Measurements from ENCODE around the gene LRRC8D. TPM values are rescaled to one million over a fixed set of nuclear protein-coding genes. Genes with fewer than 3 reads are reported as not detected.

The LRRC8D gene
- total RNA-seq, 1 donor from 2014 or later: 33.9 TPM

- no peak overlapping the region for H3K4me3 Mint-ChIP-seq (ENCODE audit: unreplicated experiment)
- H3K36me3 Mint-ChIP-seq (ENCODE audit: low read depth, unreplicated experiment): no peaks in the 10 kb centered on the region
- no peaks in the 10 kb centered on the region for H3K4me1 Mint-ChIP-seq (ENCODE audit: unreplicated experiment)
- no peak overlapping the region for H3K27ac Mint-ChIP-seq (ENCODE audit: unreplicated experiment)
- TF ChIP-seq, protein P1, sequence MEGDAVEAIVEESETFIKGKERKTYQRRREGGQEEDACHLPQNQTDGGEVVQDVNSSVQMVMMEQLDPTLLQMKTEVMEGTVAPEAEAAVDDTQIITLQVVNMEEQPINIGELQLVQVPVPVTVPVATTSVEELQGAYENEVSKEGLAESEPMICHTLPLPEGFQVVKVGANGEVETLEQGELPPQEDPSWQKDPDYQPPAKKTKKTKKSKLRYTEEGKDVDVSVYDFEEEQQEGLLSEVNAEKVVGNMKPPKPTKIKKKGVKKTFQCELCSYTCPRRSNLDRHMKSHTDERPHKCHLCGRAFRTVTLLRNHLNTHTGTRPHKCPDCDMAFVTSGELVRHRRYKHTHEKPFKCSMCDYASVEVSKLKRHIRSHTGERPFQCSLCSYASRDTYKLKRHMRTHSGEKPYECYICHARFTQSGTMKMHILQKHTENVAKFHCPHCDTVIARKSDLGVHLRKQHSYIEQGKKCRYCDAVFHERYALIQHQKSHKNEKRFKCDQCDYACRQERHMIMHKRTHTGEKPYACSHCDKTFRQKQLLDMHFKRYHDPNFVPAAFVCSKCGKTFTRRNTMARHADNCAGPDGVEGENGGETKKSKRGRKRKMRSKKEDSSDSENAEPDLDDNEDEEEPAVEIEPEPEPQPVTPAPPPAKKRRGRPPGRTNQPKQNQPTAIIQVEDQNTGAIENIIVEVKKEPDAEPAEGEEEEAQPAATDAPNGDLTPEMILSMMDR (IDR thresholded peaks at IDR 0.05; ENCODE audit: unreplicated experiment): no peak
- no peaks in the 10 kb centered on the region for H3K9me3 Mint-ChIP-seq (ENCODE audit: unreplicated experiment)
- no peak for DNase-seq (ENCODE audit: low spot score)
- no peaks in the 10 kb centered on the region for H3K27me3 Mint-ChIP-seq (ENCODE audit: unreplicated experiment)
Measured at GRCh38 chr1:89951766-89952604, 131.2 kb downstream of the LRRC8D start.

DNA sequence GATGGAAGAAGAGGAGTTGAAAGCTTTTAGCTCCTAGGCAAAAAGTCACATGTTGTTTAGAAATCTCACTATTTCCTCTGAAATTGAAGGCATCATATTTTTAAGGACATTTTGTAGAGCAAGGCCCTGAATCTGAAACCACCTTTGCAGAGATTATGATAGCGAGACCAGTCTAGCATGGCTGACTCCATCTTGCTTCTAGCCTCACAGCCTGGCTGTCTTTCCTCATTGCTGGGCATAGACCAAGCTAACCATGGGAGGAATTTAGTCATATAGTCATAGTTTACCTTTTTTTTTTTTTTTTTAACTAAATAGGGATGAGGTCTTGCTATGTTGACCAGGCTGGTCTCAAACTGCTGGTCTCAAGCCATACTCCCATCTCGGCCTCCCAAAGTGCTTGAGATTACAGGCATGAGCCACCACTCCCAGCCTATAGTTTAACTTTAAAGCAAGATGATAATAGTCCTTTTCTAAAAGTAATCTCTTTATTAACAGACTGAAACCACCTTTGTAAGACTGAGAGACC lies 131.8 kb downstream of the LRRC8D start:
- no peak overlapping the region for H3K4me3 Mint-ChIP-seq (ENCODE audit: unreplicated experiment)
- no peaks in the 10 kb centered on the region for H3K36me3 Mint-ChIP-seq (ENCODE audit: low read depth, unreplicated experiment)
- H3K27ac Mint-ChIP-seq (ENCODE audit: unreplicated experiment): no peak overlapping the region
- H3K27me3 Mint-ChIP-seq (ENCODE audit: unreplicated experiment): no peaks in the 10 kb centered on the region
- H3K9me3 Mint-ChIP-seq (ENCODE audit: unreplicated experiment): no peaks in the 10 kb centered on the region
- TF ChIP-seq, protein P1 (IDR thresholded peaks at IDR 0.05; ENCODE audit: unreplicated experiment): no peak
- DNase-seq (ENCODE audit: low spot score): no peak
- H3K4me1 Mint-ChIP-seq (ENCODE audit: unreplicated experiment): no peaks in the 10 kb centered on the region

- DNase-seq (ENCODE audit: low spot score): peak; percentile 16
- Mint-ChIP-seq H3K9me3 (ENCODE audit: unreplicated experiment) (no peaks in the 10 kb centered on the region), H3K36me3 (ENCODE audit: low read depth, unreplicated experiment) (no peaks in the 10 kb centered on the region), H3K27me3 (ENCODE audit: unreplicated experiment) (no peaks in the 10 kb centered on the region), H3K4me3 (ENCODE audit: unreplicated experiment) (no peak overlapping the region), H3K4me1 (ENCODE audit: unreplicated experiment) (no peaks in the 10 kb centered on the region), H3K27ac (ENCODE audit: unreplicated experiment) (no peak overlapping the region)
- TF ChIP-seq, protein P1 (IDR thresholded peaks at IDR 0.05; ENCODE audit: unreplicated experiment): no peak
Measured at GRCh38 chr1:89953131-89953626, 132.3 kb downstream of the LRRC8D start.

DNA sequence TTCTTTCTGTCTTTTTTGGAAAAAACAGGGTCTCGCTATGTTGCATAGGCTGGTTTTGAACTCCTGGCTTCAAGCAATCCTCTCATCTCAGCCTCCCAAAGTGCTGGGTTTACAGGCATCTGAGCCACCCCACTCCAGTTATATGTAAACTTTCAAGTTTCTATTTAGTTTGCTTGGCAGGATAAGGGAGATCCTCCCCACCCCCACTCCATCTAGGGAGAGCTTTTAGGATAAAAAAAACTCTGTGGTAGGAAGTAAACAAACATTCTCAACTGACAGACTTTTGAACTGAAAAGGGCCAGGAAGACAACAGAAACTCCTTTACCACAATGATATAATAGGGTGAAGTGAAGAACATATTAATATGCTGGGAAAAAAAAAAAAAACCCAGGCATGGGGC lies 133.1 kb downstream of the LRRC8D start:
- Mint-ChIP-seq H3K4me1 (ENCODE audit: unreplicated experiment) (no peaks in the 10 kb centered on the region), H3K27ac (ENCODE audit: unreplicated experiment) (no peak overlapping the region), H3K36me3 (ENCODE audit: low read depth, unreplicated experiment) (no peaks in the 10 kb centered on the region), H3K27me3 (ENCODE audit: unreplicated experiment) (no peaks in the 10 kb centered on the region), H3K9me3 (ENCODE audit: unreplicated experiment) (no peaks in the 10 kb centered on the region), H3K4me3 (ENCODE audit: unreplicated experiment) (no peak overlapping the region)
- TF ChIP-seq, protein P1 (IDR thresholded peaks at IDR 0.05; ENCODE audit: unreplicated experiment): no peak
- DNase-seq (ENCODE audit: low spot score): no peak

DNA sequence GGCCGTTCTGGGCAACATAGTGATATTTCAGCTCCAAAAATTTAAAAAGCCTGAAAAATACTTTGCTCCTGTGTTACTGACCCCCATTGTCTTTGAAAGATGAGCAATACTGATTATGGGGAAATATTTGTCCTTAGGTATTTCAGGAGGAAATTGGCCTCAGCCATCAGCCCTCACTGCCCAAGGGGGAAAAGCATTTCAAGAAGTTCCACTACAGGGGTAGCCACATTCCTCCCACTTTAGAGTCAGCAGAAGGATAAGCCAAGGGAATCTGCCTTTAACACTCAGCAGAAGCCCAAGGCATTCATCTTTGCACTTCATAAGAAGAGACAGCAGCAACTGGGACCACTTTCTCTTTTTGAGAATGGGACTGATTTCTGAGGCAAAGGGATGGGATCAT lies 133.6 kb downstream of the LRRC8D start:
- Mint-ChIP-seq H3K27ac (ENCODE audit: unreplicated experiment) (no peak overlapping the region), H3K27me3 (ENCODE audit: unreplicated experiment) (no peaks in the 10 kb centered on the region), H3K4me1 (ENCODE audit: unreplicated experiment) (no peaks in the 10 kb centered on the region)

More for the DNA sequence above, 133.6 kb downstream of the LRRC8D start:
- Mint-ChIP-seq H3K36me3 (ENCODE audit: low read depth, unreplicated experiment) (peaks cover 2% of the 10 kb centered on the region), H3K9me3 (ENCODE audit: unreplicated experiment) (no peaks in the 10 kb centered on the region), H3K4me3 (ENCODE audit: unreplicated experiment) (no peak overlapping the region)
- no peak for DNase-seq (ENCODE audit: low spot score)
- TF ChIP-seq, protein P1 (IDR thresholded peaks at IDR 0.05; ENCODE audit: unreplicated experiment): no peak

Data from endothelial cell (in vitro differentiated cells).